Endothelial cell (in vitro differentiated cells): ENCODE results near the gene MDK. TPM values are rescaled to one million over a fixed set of nuclear protein-coding genes. Genes with fewer than 3 reads are reported as not detected.

Experiments used
- DNase-seq: peaks from one replicate; pipeline ENCODE4 v3.0.0; 2021; ENCODE audit warnings: low spot score
- H3K27ac Mint-ChIP-seq: one replicate; pipeline ENCODE4 v1.8.0; 2021; ENCODE audit warnings: mixed read lengths, inconsistent platforms; ENCODE audit not compliant: unreplicated experiment
- H3K27me3 Mint-ChIP-seq: one replicate; pipeline ENCODE4 v1.8.0; 2021; ENCODE audit warnings: mild to moderate bottlenecking, moderate library complexity, mixed read lengths, inconsistent platforms; ENCODE audit not compliant: unreplicated experiment
- H3K36me3 Mint-ChIP-seq: one replicate; pipeline ENCODE4 v1.8.0; 2021; ENCODE audit warnings: mild to moderate bottlenecking, low read depth, mixed read lengths, inconsistent platforms; ENCODE audit not compliant: unreplicated experiment
- H3K4me1 Mint-ChIP-seq: one replicate; pipeline ENCODE4 v1.8.0; 2021; ENCODE audit warnings: mild to moderate bottlenecking, mixed read lengths, inconsistent platforms; ENCODE audit not compliant: unreplicated experiment
- H3K4me3 Mint-ChIP-seq: one replicate; pipeline ENCODE4 v1.8.0; 2021; ENCODE audit warnings: mild to moderate bottlenecking, mixed read lengths, inconsistent platforms; ENCODE audit not compliant: unreplicated experiment
- H3K9me3 Mint-ChIP-seq: one replicate; pipeline ENCODE4 v1.8.0; 2021; ENCODE audit warnings: mixed read lengths, inconsistent platforms; ENCODE audit not compliant: unreplicated experiment
- CTCF ChIP-seq: fragments of 200-600 bp; sonication (generic); IDR thresholded peaks from one replicate; pipeline ENCODE4 v1.5.0; 2021; ENCODE audit warnings: antibody characterized with exemption; ENCODE audit not compliant: unreplicated experiment
- long read RNA-seq: library from polyadenylated mRNA; unstranded; transcript quantifications from one replicate; pipeline ENCODE4 v2.0.0, GENCODE V29; 2020; ENCODE audit not compliant: unreplicated experiment
- total RNA-seq: library from RNA; stranded (reverse); fragmentation: NEBNext Ultra II Directional; extraction: Animal tissue kit (Norgen Biotek cat#: 25700); gene quantifications from one replicate; pipeline ENCODE4 v1.2.1, GENCODE V29; 2021; ENCODE audit not compliant: unreplicated experiment

The MDK gene
- total RNA-seq = 553 TPM
- long read RNA-seq, transcript MDK-203 (5 exons, 828 nt) = major isoform, 221 of 287 reads
- long read RNA-seq, transcript MDK-206 (4 exons, 1,026 nt) = minor isoform, 31 of 287 reads
- long read RNA-seq, transcript MDK-205 (5 exons, 1,166 nt) = minor isoform, 17 of 287 reads
- long read RNA-seq, partial matches to known transcripts = 14 of 287 reads
- long read RNA-seq, other reads (novel, unspliced or antisense) = 3 of 287 reads

GRCh38 chr11:46381048-46381818 is at the start of gene MDK:
TSS of gene MDK (plus strand) at chr11:46381669. CDS start at chr11:46382058, 389 bp downstream.
- H3K27me3 Mint-ChIP-seq = peaks cover 12% of the 10 kb centered on the region
- no peaks in the 10 kb centered on the region for H3K9me3 Mint-ChIP-seq
- TF ChIP-seq CTCF = no peak
- H3K27ac Mint-ChIP-seq = peak within 1 kb of the TSS; percentile 67
- DNase-seq = peak; percentile 69
- H3K36me3 Mint-ChIP-seq = peaks cover 13% of the 10 kb centered on the region
- peaks cover 6% of the 10 kb centered on the region for H3K4me1 Mint-ChIP-seq
- H3K4me3 Mint-ChIP-seq = peak within 1 kb of the TSS; percentile 86

- H3K4me3 Mint-ChIP-seq = peak overlapping the region; percentile 43
- peaks cover 30% of the 10 kb centered on the region for H3K4me1 Mint-ChIP-seq
- no peak for TF ChIP-seq CTCF
- H3K27me3 Mint-ChIP-seq = peaks cover 20% of the 10 kb centered on the region
- no peaks in the 10 kb centered on the region for H3K9me3 Mint-ChIP-seq
- peak overlapping the region; percentile 9 for H3K27ac Mint-ChIP-seq
- H3K36me3 Mint-ChIP-seq = peaks cover 5% of the 10 kb centered on the region
- DNase-seq = no peak
These were observed 49.3 kb upstream of the MDK start for GRCh38 chr11:46332093-46332567.

GRCh38 chr11:46332568-46333393 is 48.7 kb upstream of the MDK start:
- Mint-ChIP-seq H3K9me3 (no peaks in the 10 kb centered on the region), H3K4me1 (peaks cover 34% of the 10 kb centered on the region), H3K27ac (no peak overlapping the region), H3K4me3 (no peak overlapping the region), H3K27me3 (peaks cover 18% of the 10 kb centered on the region), H3K36me3 (peaks cover 5% of the 10 kb centered on the region)
- no peak for TF ChIP-seq CTCF
- DNase-seq = no peak

- Mint-ChIP-seq H3K4me1 (peaks cover 37% of the 10 kb centered on the region), H3K9me3 (no peaks in the 10 kb centered on the region), H3K27me3 (peaks cover 18% of the 10 kb centered on the region), H3K4me3 (no peak overlapping the region), H3K27ac (no peak overlapping the region), H3K36me3 (peaks cover 5% of the 10 kb centered on the region)
- no peak for DNase-seq
- no peak for TF ChIP-seq CTCF
These were observed 48.0 kb upstream of the MDK start for GRCh38 chr11:46333394-46333947.
